ENCODE measurements around the gene LRP2.
"Not testable (repeated sequence)": the region's sequence is repeated elsewhere in the genome, so short reads cannot be mapped to it uniquely, and the experiment has no call there.

LRP2 gene

GRCh38 chr2:169286624-169287231, 75.6 kb downstream of the LRP2 start:
- Histone ChIP-seq H3K4me3 (no peak overlapping the region), H3K27ac (no peak overlapping the region)
- TF ChIP-seq CTCF (IDR thresholded peaks at IDR 0.05), result no peak
- no peak for DNase-seq (ENCODE audit: low spot score)

- Histone ChIP-seq H3K4me3 (no peak overlapping the region), H3K27ac (no peak overlapping the region)
- no peak for DNase-seq (ENCODE audit: low spot score)
- TF ChIP-seq CTCF (IDR thresholded peaks at IDR 0.05), result no peak
Measured at GRCh38 chr2:169285531-169286235, 76.7 kb downstream of the LRP2 start.

GRCh38 chr2:169280502-169280901, 81.8 kb downstream of the LRP2 start:
- no peak overlapping the region for H3K27ac ChIP-seq
- no peak for TF ChIP-seq CTCF (IDR thresholded peaks at IDR 0.05)
- H3K4me3 ChIP-seq, result no peak overlapping the region
- no peak for DNase-seq (ENCODE audit: low spot score)

- TF ChIP-seq CTCF (IDR thresholded peaks at IDR 0.05), result no peak
- Histone ChIP-seq H3K4me3 (no peak overlapping the region), H3K27ac (no peak overlapping the region)
- no peak for DNase-seq (ENCODE audit: low spot score)
Measured at GRCh38 chr2:169275696-169276444, 86.5 kb downstream of the LRP2 start.

GRCh38 chr2:169272010-169272409, 90.3 kb downstream of the LRP2 start:
- no peak for DNase-seq (ENCODE audit: low spot score)

GRCh38 chr2:169270574-169270973, 91.8 kb downstream of the LRP2 start:
- not testable (repeated sequence) for DNase-seq (ENCODE audit: low spot score); H3K4me3 ChIP-seq; H3K27ac ChIP-seq

More at GRCh38 chr2:169272010-169272409, 90.3 kb downstream of the LRP2 start:
- Histone ChIP-seq H3K27ac (no peak overlapping the region), H3K4me3 (no peak overlapping the region)
- no peak for TF ChIP-seq CTCF (IDR thresholded peaks at IDR 0.05)

GRCh38 chr2:169265591-169265990, 96.7 kb downstream of the LRP2 start:
- DNase-seq (ENCODE audit: low spot score), result no peak
- no peak for TF ChIP-seq CTCF (IDR thresholded peaks at IDR 0.05)
- no peak overlapping the region for H3K27ac ChIP-seq
- no peak overlapping the region for H3K4me3 ChIP-seq

All from coronary artery (tissue), 2 donors.